HG02798 (cell line): Measurements from ENCODE around the gene IRX6.

ENCODE experiments used
- ATAC-seq: cut with Tn5 transposase; IDR thresholded peaks from one replicate; pipeline ENCODE4 v1.9.1; 2021; ENCODE audit warnings: mild to moderate bottlenecking; ENCODE audit not compliant: unreplicated experiment, poor library complexity

The IRX6 gene

GRCh38 chr16:55357241-55357640 is 33.2 kb downstream of the IRX6 start:
- ATAC-seq: no peak

- no peak for ATAC-seq
Observed at GRCh38 chr16:55359946-55360345, 35.9 kb downstream of the IRX6 start.

GRCh38 chr16:55364811-55365210 is 40.8 kb downstream of the IRX6 start:
- no peak for ATAC-seq

- ATAC-seq: no peak
Observed at GRCh38 chr16:55367301-55367811, 43.4 kb downstream of the IRX6 start.

- ATAC-seq: no peak
Observed at GRCh38 chr16:55367866-55368603, 44.0 kb downstream of the IRX6 start.

GRCh38 chr16:55369151-55369550 is 45.1 kb downstream of the IRX6 start:
- ATAC-seq: no peak

GRCh38 chr16:55370762-55371482 is 46.9 kb downstream of the IRX6 start:
- no peak for ATAC-seq

- no peak for ATAC-seq
Observed at GRCh38 chr16:55372792-55373488, 48.9 kb downstream of the IRX6 start.

GRCh38 chr16:55373489-55373832 is 49.5 kb downstream of the IRX6 start:
- ATAC-seq: no peak

- no peak for ATAC-seq
Observed at GRCh38 chr16:55376045-55376444, 52.0 kb downstream of the IRX6 start.

- no peak for ATAC-seq
Observed at GRCh38 chr16:55376567-55377167, 52.7 kb downstream of the IRX6 start.

- ATAC-seq: no peak
Observed at GRCh38 chr16:55377840-55378239, 53.8 kb downstream of the IRX6 start.

- no peak for ATAC-seq
Observed at GRCh38 chr16:55378616-55379015, 54.6 kb downstream of the IRX6 start.

- ATAC-seq: no peak
Observed at GRCh38 chr16:55379371-55379770, 55.4 kb downstream of the IRX6 start.

GRCh38 chr16:55379876-55380390 is 55.9 kb downstream of the IRX6 start:
- no peak for ATAC-seq
